IMR-90 (cell line): Measurements from ENCODE around the gene RRP36. TPM values are rescaled to one million over a fixed set of nuclear protein-coding genes. Genes with fewer than 3 reads are reported as not detected.

Source experiments
- ATAC-seq: fragments of 200-7000 bp; cut with Tn5 transposase; 2 replicates; pipeline ENCODE4 v1.9.1; 2020; ENCODE audit warnings: low read depth, mild to moderate bottlenecking, moderate library complexity
- BruUV-seq: library from RNA; stranded (reverse); fragments of 400-500 nt; replicated peaks from 2 replicates; lab custom pipeline; 2021; lab: Mats Ljungman, UMichigan
- CTCF ChIA-PET: fragments of 300-600 bp; formaldehyde crosslinking; extraction: SDS; loops from one replicate; lab custom pipeline; 2021; ENCODE audit warnings: antibody characterized with exemption; lab: Yijun Ruan, JAX
- POLR2A ChIA-PET: fragments of 300-600 bp; sonication (Branson Sonifier 250); formaldehyde crosslinking; loops from one replicate; lab custom pipeline; 2022; ENCODE audit warnings: antibody characterized with exemption; ENCODE audit not compliant: unreplicated experiment; lab: Charles Lee
- DNase-seq: peaks from one replicate; pipeline ENCODE4 v3.0.0; 2013
- H2AFZ ChIP-seq: replicated peaks from 2 replicates; pipeline ENCODE3; 2013; ENCODE audit warnings: low read length, mild to moderate bottlenecking; ENCODE audit not compliant: poor library complexity
- H2AK5ac ChIP-seq: 2 replicates; pipeline ENCODE4 v1.6.1; 2013; ENCODE audit warnings: low read depth, low read length, inconsistent platforms
- H2AK9ac ChIP-seq: replicated peaks from 2 replicates; pipeline ENCODE3; 2013; ENCODE audit warnings: mild to moderate bottlenecking, low read depth, low read length, moderate library complexity; ENCODE audit not compliant: poor library complexity
- H2BK120ac ChIP-seq: 2 replicates; pipeline ENCODE4 v1.6.1; 2013; ENCODE audit warnings: low read depth, low read length, inconsistent platforms
- H2BK15ac ChIP-seq: 3 replicates; pipeline ENCODE4 v1.6.1; 2013; ENCODE audit warnings: low read depth, low read length, inconsistent platforms
- H2BK20ac ChIP-seq: 2 replicates; pipeline ENCODE4 v1.6.1; 2013; ENCODE audit warnings: low read depth, mild to moderate bottlenecking, inconsistent platforms, low read length, moderate library complexity
- H2BK5ac ChIP-seq: 2 replicates; pipeline ENCODE4 v1.6.1; 2013; ENCODE audit warnings: mild to moderate bottlenecking, low read depth, low read length, inconsistent platforms; ENCODE audit not compliant: poor library complexity, severe bottlenecking
- H3K14ac ChIP-seq: replicated peaks from 2 replicates; pipeline ENCODE4 v1.6.1; 2013; ENCODE audit warnings: low read depth, low read length, inconsistent platforms
- H3K18ac ChIP-seq: 2 replicates; pipeline ENCODE4 v1.6.1; 2013; ENCODE audit warnings: low read depth, low read length, control low read depth
- H3K23ac ChIP-seq: 2 replicates; pipeline ENCODE4 v1.6.1; 2013; ENCODE audit warnings: low read depth, low read length, inconsistent platforms
- H3K27ac ChIP-seq: 2 replicates; pipeline ENCODE4 v1.5.1; 2013; ENCODE audit warnings: mild to moderate bottlenecking, control low read depth, low read length; ENCODE audit not compliant: insufficient read depth
- H3K27me3 ChIP-seq: 2 replicates; pipeline ENCODE4 v1.6.1; 2013; ENCODE audit warnings: low read length; ENCODE audit not compliant: control insufficient read depth, insufficient read depth
- H3K36me3 ChIP-seq: 2 replicates; pipeline ENCODE4 v1.6.1; 2013; ENCODE audit warnings: low read length, mixed read lengths; ENCODE audit not compliant: control insufficient read depth, insufficient read depth
- H3K4ac ChIP-seq: 2 replicates; pipeline ENCODE4 v1.6.1; 2013; ENCODE audit warnings: low read depth, low read length, inconsistent platforms
- H3K4me1 ChIP-seq: 2 replicates; pipeline ENCODE4 v1.6.1; 2013; ENCODE audit warnings: low read length, mixed read lengths; ENCODE audit not compliant: control insufficient read depth, insufficient read depth
- H3K4me2 ChIP-seq: 2 replicates; pipeline ENCODE4 v1.6.1; 2013; ENCODE audit warnings: low read depth, mild to moderate bottlenecking, control low read depth, low read length, moderate library complexity
- H3K4me3 ChIP-seq: 2 replicates; pipeline ENCODE4 v1.5.1; 2013; ENCODE audit warnings: low read depth, mild to moderate bottlenecking, control low read depth, low read length, moderate library complexity; ENCODE audit not compliant: insufficient read depth
- H3K56ac ChIP-seq: 2 replicates; pipeline ENCODE4 v1.6.1; 2013; ENCODE audit warnings: low read length, inconsistent platforms; ENCODE audit not compliant: insufficient read depth; ENCODE audit errors: extremely low read depth
- H3K79me1 ChIP-seq, 2 experiments: 2 replicates each; pipeline ENCODE4 v1.6.1; 2013; ENCODE audit warnings: low read length in 2 of 2, inconsistent platforms in 1 of 2, low read depth in 1 of 2
- H3K9ac ChIP-seq: 2 replicates; pipeline ENCODE4 v1.6.1; 2013; ENCODE audit warnings: low read depth, low read length, control low read depth
- H3K9me1 ChIP-seq: 2 replicates; pipeline ENCODE4 v1.6.1; 2013; ENCODE audit warnings: low read length, inconsistent platforms; ENCODE audit not compliant: insufficient read depth
- H3K9me3 ChIP-seq: 2 replicates; pipeline ENCODE4 v1.6.1; 2013; ENCODE audit warnings: low read length; ENCODE audit not compliant: control insufficient read depth, insufficient read depth
- H4K20me1 ChIP-seq: 2 replicates; pipeline ENCODE4 v1.6.1; 2013; ENCODE audit warnings: low read length, inconsistent platforms; ENCODE audit not compliant: insufficient read depth
- H4K5ac ChIP-seq: 2 replicates; pipeline ENCODE4 v1.6.1; 2013; ENCODE audit warnings: mild to moderate bottlenecking, low read depth, low read length, control low read depth
- H4K8ac ChIP-seq, 2 experiments: 2 replicates each; pipeline ENCODE4 v1.6.1; 2013; ENCODE audit warnings: low read depth in 2 of 2, low read length in 2 of 2, control low read depth in 1 of 2, inconsistent platforms in 1 of 2
- H4K91ac ChIP-seq: 2 replicates; pipeline ENCODE4 v1.6.1; 2013; ENCODE audit warnings: low read depth, low read length, inconsistent platforms; ENCODE audit not compliant: insufficient read depth
- BHLHE40 ChIP-seq: fragments of 150-350 bp; IDR thresholded peaks from 2 replicates; pipeline ENCODE4 v1.6.1; 2016; ENCODE audit warnings: mild to moderate bottlenecking, low read depth, low read length
- CEBPB ChIP-seq: IDR thresholded peaks from 2 replicates; pipeline ENCODE4 v1.6.1; 2012; ENCODE audit warnings: low read depth, low read length, improper control_type of control experiment
- CHD1 ChIP-seq: IDR thresholded peaks from 2 replicates; pipeline ENCODE4 v1.6.1; 2012; ENCODE audit warnings: low read depth, low read length, improper control_type of control experiment
- CTCF ChIP-seq: conservative IDR thresholded peaks from 2 replicates; pipeline ENCODE4 v1.5.1; 2012; ENCODE audit warnings: mild to moderate bottlenecking, low read depth, low read length, improper control_type of control experiment
- FOS ChIP-seq: fragments of 150-350 bp; IDR thresholded peaks from 2 replicates; pipeline ENCODE4 v1.6.1; 2016; ENCODE audit warnings: low read depth, low read length
- MAFK ChIP-seq: IDR thresholded peaks from 2 replicates; pipeline ENCODE4 v1.6.1; 2012; ENCODE audit warnings: low read depth, low read length, improper control_type of control experiment
- MAZ ChIP-seq: IDR thresholded peaks from 2 replicates; pipeline ENCODE4 v1.6.1; 2012; ENCODE audit warnings: low read depth, mild to moderate bottlenecking, low read length, improper control_type of control experiment, moderate library complexity, borderline replicate concordance
- MXI1 ChIP-seq: IDR thresholded peaks from 2 replicates; pipeline ENCODE4 v1.6.1; 2012; ENCODE audit warnings: low read depth, mild to moderate bottlenecking, low read length, moderate library complexity, borderline replicate concordance
- NFE2L2 ChIP-seq: fragments of 150-350 bp; IDR thresholded peaks from 2 replicates; pipeline ENCODE4 v1.6.1; 2016; ENCODE audit warnings: low read depth, mild to moderate bottlenecking, low read length
- POLR2A ChIP-seq: IDR thresholded peaks from 2 replicates; pipeline ENCODE4 v1.6.1; 2012; ENCODE audit warnings: mild to moderate bottlenecking, low read depth, low read length
- RCOR1 ChIP-seq: IDR thresholded peaks from 2 replicates; pipeline ENCODE4 v1.6.1; 2012; ENCODE audit warnings: mild to moderate bottlenecking, low read length, improper control_type of control experiment; ENCODE audit not compliant: insufficient replicate concordance
- RFX5 ChIP-seq: IDR thresholded peaks from 2 replicates; pipeline ENCODE4 v1.8.0; 2012; ENCODE audit warnings: low read depth, mild to moderate bottlenecking, low read length, moderate library complexity
- WGBS, 2 experiments: methylation state at CpG; one replicate each; pipeline versions ENCODE4 v1.1.5 to v1.1.7; 2013; ENCODE audit warnings: missing lambda C conversion rate in 2 of 2; ENCODE audit not compliant: insufficient read length in 1 of 2; ENCODE audit errors: extremely low coverage in 2 of 2; 5-methylcytosine and 5-hydroxymethylcytosine counted together
- dilution Hi-C: fragments of 300-500 bp; cut with HindIII; formaldehyde crosslinking; loops from one replicate; pipeline ENCODE4 v1.14.3; 2018; ENCODE audit warnings: low sequenced_read_pairs; ENCODE audit not compliant: unreplicated experiment
- in situ Hi-C: fragments of 300-500 bp; cut with MboI; formaldehyde crosslinking; loops from 3 replicates; pipeline ENCODE4 v1.14.3; 2019; ENCODE audit warnings: low sequenced_read_pairs, inconsistent platforms, mixed read lengths
- intact Hi-C: fragments of 100-400 bp; cut with micrococcal nuclease; formaldehyde crosslinking; loops from 2 replicates; pipeline ENCODE4 v1.10.0; 2022
- polyA plus RNA-seq, 3 experiments: library from polyadenylated mRNA; depleted of rRNA; stranded (reverse); fragments of >200 nt; gene quantifications; 2 replicates each; pipeline ENCODE4 v1.2.3, GENCODE V29; 2012; ENCODE audit warnings: low replicate concordance in 1 of 3
- total RNA-seq: library from RNA; depleted of rRNA; stranded (reverse); fragments of >200 nt; gene quantifications from 2 replicates; pipeline ENCODE4 v1.2.3, GENCODE V29; 2012
- TF ChIP-seq, protein P1 (sequence below): fragments of 150-350 bp; IDR thresholded peaks from 2 replicates; pipeline ENCODE4 v1.6.1; 2017; ENCODE audit warnings: mild to moderate bottlenecking, antibody characterized with exemption, low read length, low read depth

Gene RRP36
- total and polyA plus RNA-seq, 2 of the 4 experiments (the other 2 are of a cell fraction) = 54.3 to 106 TPM

DNA sequence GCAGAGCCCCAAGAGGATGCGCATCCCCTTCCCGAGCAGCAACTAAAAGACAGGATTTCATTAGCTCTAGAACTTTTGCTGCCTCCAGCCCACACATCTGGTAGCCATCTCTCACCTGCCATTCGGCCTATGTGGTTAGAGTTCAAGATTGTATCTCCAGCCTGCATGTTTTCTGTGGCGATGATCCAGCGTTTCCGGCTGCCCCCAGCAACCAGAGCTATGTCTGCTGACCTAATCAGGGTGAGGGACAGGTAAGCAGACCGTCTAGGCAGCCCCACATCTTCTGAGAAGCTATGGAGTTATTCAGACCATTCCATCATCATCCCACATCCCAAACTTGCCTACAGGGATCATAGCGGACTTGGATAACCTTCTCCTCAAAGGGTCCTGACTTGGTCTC is 34.5 kb downstream of the RRP36 start (continued):
- TF ChIP-seq MAZ (no peak), CEBPB (no peak), CHD1 (no peak), RCOR1 (no peak), MXI1 (no peak)
- TF ChIP-seq, protein P1, sequence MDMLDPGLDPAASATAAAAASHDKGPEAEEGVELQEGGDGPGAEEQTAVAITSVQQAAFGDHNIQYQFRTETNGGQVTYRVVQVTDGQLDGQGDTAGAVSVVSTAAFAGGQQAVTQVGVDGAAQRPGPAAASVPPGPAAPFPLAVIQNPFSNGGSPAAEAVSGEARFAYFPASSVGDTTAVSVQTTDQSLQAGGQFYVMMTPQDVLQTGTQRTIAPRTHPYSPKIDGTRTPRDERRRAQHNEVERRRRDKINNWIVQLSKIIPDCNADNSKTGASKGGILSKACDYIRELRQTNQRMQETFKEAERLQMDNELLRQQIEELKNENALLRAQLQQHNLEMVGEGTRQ = no peak

- Histone ChIP-seq H4K8ac (peak overlapping the region; percentile 38 to 92; a peak in 2 of 4 replicates), H3K79me1 (peaks cover 17 to 43% of the 10 kb centered on the region in 2 experiments), H3K4me1 (peaks cover 11% of the 10 kb centered on the region), H4K91ac (no peak overlapping the region), H2BK20ac (no peak overlapping the region), H3K27me3 (no peaks in the 10 kb centered on the region), H2BK120ac (no peak overlapping the region), H2AK9ac (no peak overlapping the region), H3K23ac (no peak overlapping the region), H3K36me3 (peaks cover 16% of the 10 kb centered on the region), H3K9ac (peak overlapping the region; percentile 77), H3K4me3 (peak overlapping the region; percentile 76; the same call in 1 of the 2 replicates), H3K56ac (no peak overlapping the region), H3K4ac (no peak overlapping the region), H2BK5ac (peak overlapping the region; percentile 49), H3K9me3 (no peaks in the 10 kb centered on the region), H2BK15ac (no peak overlapping the region), H2AK5ac (peak overlapping the region; percentile 20; the same call in 1 of the 2 replicates), H2AFZ (no peak overlapping the region), H3K14ac (no peak overlapping the region), H3K4me2 (peak overlapping the region; percentile 87), H4K5ac (no peak overlapping the region), H4K20me1 (no peaks in the 10 kb centered on the region), H3K18ac (no peak overlapping the region), H3K27ac (no peak overlapping the region), H3K9me1 (peaks cover 4% of the 10 kb centered on the region; the same call in 1 of the 2 replicates)
- in situ Hi-C loops = no loop called here
- no TSS peak for BruUV-seq
- ChIA-PET POLR2A (no interaction called here), CTCF (interaction anchor here (1.4 kb wide), 1 partner anchor 85 kb away, joined by 6 read pairs; no protein-coding TSS in a partner anchor)
- DNase-seq (no peak), ATAC-seq (no peak)
- intact Hi-C loops = loop anchor here (2.0 kb wide), 1 partner anchor 16 kb away; no protein-coding TSS in a partner anchor
- no CpG with 5 or more reads among the region's 1 CpG for whole genome bisulfite sequencing, 2 experiments
- dilution Hi-C loops = no loop called here
- TF ChIP-seq RFX5 (no peak), MXI1 (no peak), BHLHE40 (no peak), FOS (no peak), RCOR1 (no peak), MAZ (no peak), CHD1 (no peak), POLR2A (no peak), CTCF (no peak), CEBPB (no peak), MAFK (no peak), NFE2L2 (no peak)
- TF ChIP-seq, protein P1 = no peak
These were observed 37.1 kb downstream of the RRP36 start for GRCh38 chr6:43058531-43058930.
